ENCODE measurements around the gene FAM78B.

Gene FAM78B

GRCh38 chr1:166088572-166088955, 78.2 kb downstream of the FAM78B start:
- no peaks in the 10 kb centered on the region for H3K4me1 ChIP-seq (ENCODE audit: insufficient read depth, low read length)
- H2AFZ ChIP-seq (ENCODE audit: low read depth, low read length) = no peak overlapping the region
- H3K9me3 ChIP-seq (ENCODE audit: insufficient read depth, low read length, severe bottlenecking) = no peaks in the 10 kb centered on the region
- no peak overlapping the region for H3K9ac ChIP-seq (ENCODE audit: low read depth, low read length)
- H3K4me3 ChIP-seq (ENCODE audit: low read depth in 1 of 2, low read length in 2 of 2) = no peak overlapping the region
- H4K20me1 ChIP-seq (ENCODE audit: insufficient read depth, low read length) = no peaks in the 10 kb centered on the region
- H3K4me2 ChIP-seq (ENCODE audit: insufficient read depth, low read length) = no peak overlapping the region
- no peak overlapping the region for H3K27ac ChIP-seq (ENCODE audit: low read length)
- H3K79me2 ChIP-seq (ENCODE audit: insufficient read depth, low read length) = no peaks in the 10 kb centered on the region
- H3K27me3 ChIP-seq (ENCODE audit: insufficient read depth, low read length, poor library complexity) = no peaks in the 10 kb centered on the region
- TF ChIP-seq CTCF (IDR thresholded peaks at IDR 0.05; ENCODE audit: borderline replicate concordance, extremely low read depth, low read length, poor library complexity, severe bottlenecking) = no peak
- no peak for TF ChIP-seq EZH2 (IDR thresholded peaks at IDR 0.05; ENCODE audit: borderline replicate concordance, low read depth, low read length, severe bottlenecking)
- no peak for ATAC-seq (ENCODE audit: insufficient read depth, low read depth)
- no peak for DNase-seq
- no peaks in the 10 kb centered on the region for H3K36me3 ChIP-seq (ENCODE audit: insufficient read depth, low read length)

GRCh38 chr1:166087734-166088571, 78.8 kb downstream of the FAM78B start:
- Histone ChIP-seq H4K20me1 (ENCODE audit: insufficient read depth, low read length) (no peaks in the 10 kb centered on the region), H3K27ac (ENCODE audit: low read length) (no peak overlapping the region), H3K4me2 (ENCODE audit: insufficient read depth, low read length) (no peak overlapping the region), H3K27me3 (ENCODE audit: insufficient read depth, low read length, poor library complexity) (no peaks in the 10 kb centered on the region), H3K4me1 (ENCODE audit: insufficient read depth, low read length) (no peaks in the 10 kb centered on the region), H3K9ac (ENCODE audit: low read depth, low read length) (no peak overlapping the region), H3K36me3 (ENCODE audit: insufficient read depth, low read length) (no peaks in the 10 kb centered on the region), H3K79me2 (ENCODE audit: insufficient read depth, low read length) (no peaks in the 10 kb centered on the region), H3K9me3 (ENCODE audit: insufficient read depth, low read length, severe bottlenecking) (no peaks in the 10 kb centered on the region), H2AFZ (ENCODE audit: low read depth, low read length) (no peak overlapping the region), H3K4me3 (ENCODE audit: low read depth in 1 of 2, low read length in 2 of 2) (no peak overlapping the region)
- ATAC-seq (ENCODE audit: insufficient read depth, low read depth) (no peak), DNase-seq (no peak)
- no peak for TF ChIP-seq CTCF (IDR thresholded peaks at IDR 0.05; ENCODE audit: borderline replicate concordance, extremely low read depth, low read length, poor library complexity, severe bottlenecking)

- Histone ChIP-seq H3K9ac (ENCODE audit: low read depth, low read length) (no peak overlapping the region), H3K4me3 (ENCODE audit: low read depth in 1 of 2, low read length in 2 of 2) (no peak overlapping the region)
These were observed 80.5 kb downstream of the FAM78B start for GRCh38 chr1:166086113-166086883.

GRCh38 chr1:166084613-166085012, 82.2 kb downstream of the FAM78B start:
- TF ChIP-seq CTCF (IDR thresholded peaks at IDR 0.05; ENCODE audit: borderline replicate concordance, extremely low read depth, low read length, poor library complexity, severe bottlenecking) = no peak
- TF ChIP-seq EZH2 (IDR thresholded peaks at IDR 0.05; ENCODE audit: borderline replicate concordance, low read depth, low read length, severe bottlenecking) = no peak
- H3K27me3 ChIP-seq (ENCODE audit: insufficient read depth, low read length, poor library complexity) = no peaks in the 10 kb centered on the region
- H3K27ac ChIP-seq (ENCODE audit: low read length) = no peak overlapping the region
- no peaks in the 10 kb centered on the region for H3K9me3 ChIP-seq (ENCODE audit: insufficient read depth, low read length, severe bottlenecking)
- H3K36me3 ChIP-seq (ENCODE audit: insufficient read depth, low read length) = no peaks in the 10 kb centered on the region
- H3K4me1 ChIP-seq (ENCODE audit: insufficient read depth, low read length) = peaks cover 25% of the 10 kb centered on the region
- ATAC-seq (ENCODE audit: insufficient read depth, low read depth) = no peak
- no peak overlapping the region for H3K4me2 ChIP-seq (ENCODE audit: insufficient read depth, low read length)
- DNase-seq = no peak
- no peak overlapping the region for H3K9ac ChIP-seq (ENCODE audit: low read depth, low read length)
- no peaks in the 10 kb centered on the region for H3K79me2 ChIP-seq (ENCODE audit: insufficient read depth, low read length)
- H4K20me1 ChIP-seq (ENCODE audit: insufficient read depth, low read length) = no peaks in the 10 kb centered on the region
- no peak overlapping the region for H3K4me3 ChIP-seq (ENCODE audit: low read depth in 1 of 2, low read length in 2 of 2)
- no peak overlapping the region for H2AFZ ChIP-seq (ENCODE audit: low read depth, low read length)

More at GRCh38 chr1:166086113-166086883, 80.5 kb downstream of the FAM78B start:
- no peak overlapping the region for H3K4me2 ChIP-seq (ENCODE audit: insufficient read depth, low read length)
- peaks cover 9% of the 10 kb centered on the region for H3K4me1 ChIP-seq (ENCODE audit: insufficient read depth, low read length)
- ATAC-seq (ENCODE audit: insufficient read depth, low read depth) = no peak
- no peak overlapping the region for H3K27ac ChIP-seq (ENCODE audit: low read length)
- H2AFZ ChIP-seq (ENCODE audit: low read depth, low read length) = no peak overlapping the region
- H4K20me1 ChIP-seq (ENCODE audit: insufficient read depth, low read length) = no peaks in the 10 kb centered on the region
- no peaks in the 10 kb centered on the region for H3K9me3 ChIP-seq (ENCODE audit: insufficient read depth, low read length, severe bottlenecking)
- H3K79me2 ChIP-seq (ENCODE audit: insufficient read depth, low read length) = no peaks in the 10 kb centered on the region
- H3K27me3 ChIP-seq (ENCODE audit: insufficient read depth, low read length, poor library complexity) = no peaks in the 10 kb centered on the region
- no peaks in the 10 kb centered on the region for H3K36me3 ChIP-seq (ENCODE audit: insufficient read depth, low read length)
- DNase-seq = no peak
- no peak for TF ChIP-seq EZH2 (IDR thresholded peaks at IDR 0.05; ENCODE audit: borderline replicate concordance, low read depth, low read length, severe bottlenecking)

Measured in DND-41 (cell line).